Choroid plexus epithelial cell (primary cell): ENCODE results near the gene MDH1.

ENCODE experiments used
- DNase-seq: peaks from one replicate; pipeline ENCODE4 v3.0.0-alpha.2; 2010; ENCODE audit warnings: low read depth
- H3K4me3 ChIP-seq: 2 replicates; pipeline ENCODE4 v1.5.1; 2011; ENCODE audit warnings: low read depth, mild to moderate bottlenecking, control low read depth, low read length, moderate library complexity
- CTCF ChIP-seq: conservative IDR thresholded peaks from 2 replicates; pipeline ENCODE4 v1.5.1; 2011; ENCODE audit warnings: low read depth, mild to moderate bottlenecking, control low read depth, inconsistent platforms, low read length, moderate library complexity

The MDH1 gene

DNA sequence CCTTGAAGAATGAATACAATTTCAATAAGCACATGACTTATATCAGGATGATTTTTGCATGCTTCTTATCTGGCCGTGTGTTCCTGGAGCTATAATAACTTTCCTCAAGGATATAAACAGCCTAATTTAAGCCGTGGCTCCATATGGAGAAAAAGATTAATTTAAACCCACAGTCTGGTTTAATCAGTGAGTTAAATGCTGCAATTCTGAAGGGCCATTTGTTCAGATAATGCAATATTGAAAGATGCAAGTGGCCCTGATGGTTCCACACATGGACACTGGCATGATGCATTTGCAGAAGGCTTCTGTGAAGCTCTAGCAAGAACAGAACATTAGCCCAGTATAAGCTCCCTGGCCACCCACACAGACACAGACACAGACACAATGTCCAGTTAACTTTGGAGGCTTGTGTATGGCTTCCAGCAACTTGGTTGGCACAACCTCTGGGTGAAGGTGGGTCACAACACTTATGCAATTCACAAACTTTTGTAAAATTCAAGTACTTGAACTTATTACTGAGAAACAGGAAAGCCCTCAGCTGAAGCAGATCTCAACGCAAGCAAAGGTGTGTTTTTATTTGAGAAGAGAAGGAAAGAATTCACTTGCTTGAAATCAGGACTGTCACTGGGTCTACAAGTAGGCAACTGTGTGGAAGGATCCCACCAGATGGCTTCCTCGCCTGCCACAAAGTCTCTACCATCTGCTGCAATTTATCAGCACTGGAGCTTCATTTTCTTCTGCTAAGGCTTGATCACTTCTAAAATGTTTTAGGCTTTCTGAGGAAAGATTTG lies 63.3 kb downstream of the MDH1 start:
- no peak overlapping the region for H3K4me3 ChIP-seq
- DNase-seq: no peak
- TF ChIP-seq CTCF: no peak

DNA sequence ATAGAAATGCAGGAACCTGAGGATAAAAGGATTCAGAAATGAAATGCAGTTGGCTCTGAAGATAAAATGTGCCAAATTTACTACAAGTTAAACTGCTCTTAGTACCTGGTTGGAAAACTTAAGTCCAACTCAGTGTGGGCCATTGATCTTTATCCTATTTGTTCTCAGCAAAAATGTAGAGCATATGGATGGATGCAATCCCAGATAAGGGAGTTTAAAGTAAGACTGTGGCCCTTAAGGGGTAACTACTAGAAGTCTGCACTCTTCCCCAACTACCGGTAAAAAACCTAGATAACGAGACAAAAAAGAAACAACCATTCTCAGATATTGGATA lies 63.9 kb downstream of the MDH1 start:
- no peak for TF ChIP-seq CTCF
- no peak overlapping the region for H3K4me3 ChIP-seq
- DNase-seq: no peak

- peak; percentile 35 for DNase-seq
- TF ChIP-seq CTCF: no peak
- H3K4me3 ChIP-seq: no peak overlapping the region
Measured at GRCh38 chr2:63654959-63655358, 66.2 kb downstream of the MDH1 start.
